Bone marrow (tissue), 2 donors: ENCODE results near the gene CAV2.

Experiments used
- DNase-seq, 2 donors: peaks; one replicate each; lab custom pipeline; 2025; lab: John Stamatoyannopoulos, UW

CAV2 gene

DNA sequence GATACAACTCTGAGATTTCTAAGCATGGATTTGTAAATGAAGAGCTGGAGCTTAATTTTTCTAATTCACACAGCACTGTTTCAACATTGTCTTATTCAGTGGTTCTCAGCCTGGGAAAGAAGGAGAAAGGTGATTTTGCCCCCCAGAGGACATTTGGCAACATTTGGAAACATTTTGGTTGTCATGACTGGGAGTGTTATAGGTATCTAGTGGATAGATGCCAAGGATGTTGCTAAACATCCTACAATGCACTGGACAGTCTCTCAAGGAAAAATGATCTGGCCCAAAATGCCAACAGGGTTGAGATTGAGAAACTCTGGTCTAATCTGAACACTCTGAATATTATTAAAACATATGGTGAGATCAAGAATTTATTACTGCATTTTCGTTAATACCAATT lies 3.8 kb upstream of the CAV2 start:
- DNase-seq: no peak

DNA sequence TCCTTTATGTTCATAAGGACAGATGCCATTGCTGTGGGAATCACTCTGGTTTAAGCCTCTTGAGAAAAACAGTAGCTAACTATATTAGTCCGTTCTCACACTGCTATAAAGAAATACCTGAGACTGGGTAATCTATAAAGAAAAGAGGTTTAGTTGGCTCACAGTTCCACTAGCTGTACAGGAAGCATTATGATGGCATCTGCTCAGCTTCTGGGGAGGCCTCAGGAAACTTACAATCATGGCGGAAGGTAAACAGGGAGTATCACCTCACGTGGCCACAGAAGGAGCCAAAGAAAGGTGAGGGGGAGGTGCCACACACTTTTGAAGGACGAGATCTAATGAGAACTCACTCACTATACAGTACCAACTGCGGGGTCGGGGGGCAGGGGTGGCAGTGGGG lies 2.9 kb upstream of the CAV2 start:
- DNase-seq: no peak

DNA sequence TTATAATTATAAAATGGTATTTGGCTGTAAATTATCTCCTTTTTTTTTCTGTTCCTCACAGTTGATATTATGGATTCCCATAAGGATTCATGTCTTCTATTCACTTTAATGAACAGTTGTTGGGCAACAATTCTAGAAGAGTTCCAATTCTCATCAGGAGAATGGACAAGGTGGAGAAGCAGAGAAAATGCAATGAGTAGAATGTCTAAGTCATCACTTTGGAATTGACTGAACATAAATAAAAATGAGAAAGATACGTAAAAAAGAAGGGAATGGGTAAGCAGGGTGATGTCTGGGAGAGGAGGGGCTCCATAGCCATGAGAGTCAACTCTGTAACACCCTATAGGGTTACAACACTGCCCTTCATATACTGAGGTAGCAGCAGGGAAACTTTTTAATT lies 1.8 kb upstream of the CAV2 start:
- no peak for DNase-seq

DNA sequence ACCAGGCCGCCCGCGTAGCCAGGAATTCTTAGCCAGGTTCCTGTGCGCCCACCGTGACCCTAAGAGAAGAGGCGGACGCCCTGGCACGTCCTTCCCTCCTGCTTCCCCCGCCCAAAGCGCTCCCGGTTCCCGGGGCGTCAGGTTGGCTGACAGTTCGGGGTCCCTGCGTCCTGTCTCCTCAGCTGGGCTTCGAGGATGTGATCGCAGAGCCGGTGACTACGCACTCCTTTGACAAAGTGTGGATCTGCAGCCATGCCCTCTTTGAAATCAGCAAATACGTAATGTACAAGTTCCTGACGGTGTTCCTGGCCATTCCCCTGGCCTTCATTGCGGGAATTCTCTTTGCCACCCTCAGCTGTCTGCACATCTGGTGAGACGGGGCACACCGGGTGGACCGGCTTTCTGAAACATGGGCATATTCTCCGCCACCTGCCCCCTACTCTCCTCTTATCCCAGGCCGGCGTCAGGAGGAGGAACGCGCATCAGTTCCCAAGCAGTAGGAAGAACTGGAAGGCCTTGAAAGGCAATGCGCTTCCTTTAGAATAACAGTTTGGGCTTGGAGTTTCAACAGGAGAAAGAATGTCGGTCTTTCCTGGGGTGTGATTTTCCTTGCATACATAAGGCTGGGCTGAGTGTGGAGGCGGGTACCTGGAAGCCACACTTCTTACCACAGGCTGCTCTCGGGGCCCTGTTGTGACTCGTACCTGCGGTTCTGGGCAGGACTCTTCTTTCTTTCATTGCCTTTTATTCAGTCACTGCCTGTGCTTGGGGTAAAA lies 728 bp downstream of the CAV2 start:
- no peak for DNase-seq

DNA sequence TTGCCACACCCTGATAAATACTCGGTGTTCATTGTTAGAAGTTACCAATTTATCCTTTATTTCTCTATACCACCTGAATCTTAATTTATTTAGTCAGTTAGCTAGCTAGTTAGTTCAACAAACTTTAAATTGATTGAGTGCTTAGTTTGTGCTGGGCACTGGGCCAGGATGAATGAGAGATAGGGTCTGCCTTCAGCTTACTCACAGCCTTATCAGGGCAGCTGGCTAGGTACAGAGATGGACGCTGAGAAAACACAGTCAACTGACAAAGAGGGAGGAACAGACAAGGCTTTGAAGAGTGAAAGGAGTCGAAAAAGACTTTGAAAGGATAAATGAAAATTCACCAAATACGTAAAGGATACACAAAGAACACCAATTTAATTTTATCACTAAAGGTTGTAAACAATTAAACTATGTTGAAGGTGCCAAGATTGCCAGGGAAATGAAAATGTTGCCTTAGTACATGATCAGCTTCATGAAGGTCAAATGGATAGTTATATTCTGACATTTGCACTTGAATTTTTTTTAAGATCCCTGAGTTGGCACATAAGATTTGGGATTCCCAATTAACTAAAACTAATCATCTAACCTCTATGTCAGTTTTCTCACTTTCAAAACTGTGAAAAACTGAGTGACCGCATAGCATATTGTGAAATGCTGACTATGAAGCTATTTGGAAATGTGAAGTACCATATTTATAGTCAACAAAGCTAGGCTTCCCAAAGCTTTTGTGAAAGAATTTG lies 2.1 kb downstream of the CAV2 start:
- no peak for DNase-seq

DNA sequence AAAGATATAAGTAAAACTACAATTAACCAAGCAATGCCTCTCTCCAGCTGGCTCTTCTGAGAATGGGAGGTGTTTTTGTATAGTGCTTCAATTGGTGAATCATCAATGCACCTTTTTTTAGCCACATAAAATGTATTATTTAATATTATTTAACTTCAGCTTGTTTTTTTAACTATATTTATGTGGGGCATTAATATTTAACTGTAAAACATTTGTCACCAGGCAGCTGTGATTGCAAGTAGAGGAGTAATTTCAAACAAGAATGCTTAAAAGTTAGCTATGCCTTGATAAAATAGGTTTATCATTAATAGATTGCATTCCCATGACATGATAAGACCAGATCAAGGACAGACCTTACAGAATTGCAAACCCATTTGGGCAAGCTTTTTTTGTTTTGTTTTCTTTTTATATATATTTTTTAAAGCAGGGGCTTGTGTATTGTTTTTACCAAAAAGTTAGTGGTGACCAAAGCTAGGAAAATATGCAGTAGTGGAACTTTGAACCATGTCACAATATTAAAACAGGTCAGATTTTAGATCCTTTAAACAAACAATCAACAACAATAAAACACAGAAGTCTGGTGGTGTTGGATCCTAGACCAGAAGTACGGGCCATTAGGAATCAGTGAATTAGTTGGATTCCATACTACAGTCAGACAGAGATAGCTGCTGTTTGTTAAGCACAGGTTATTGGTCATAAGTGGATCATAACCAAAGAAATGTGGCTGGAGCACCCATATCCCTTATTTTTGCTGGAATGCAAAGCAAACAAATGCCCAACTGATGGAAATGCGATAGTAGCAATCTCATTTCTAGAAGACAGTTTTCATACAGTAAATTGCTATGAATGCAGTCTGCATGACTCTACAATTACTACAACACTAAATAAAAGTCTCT lies 2.9 kb downstream of the CAV2 start:
- DNase-seq: no peak

DNA sequence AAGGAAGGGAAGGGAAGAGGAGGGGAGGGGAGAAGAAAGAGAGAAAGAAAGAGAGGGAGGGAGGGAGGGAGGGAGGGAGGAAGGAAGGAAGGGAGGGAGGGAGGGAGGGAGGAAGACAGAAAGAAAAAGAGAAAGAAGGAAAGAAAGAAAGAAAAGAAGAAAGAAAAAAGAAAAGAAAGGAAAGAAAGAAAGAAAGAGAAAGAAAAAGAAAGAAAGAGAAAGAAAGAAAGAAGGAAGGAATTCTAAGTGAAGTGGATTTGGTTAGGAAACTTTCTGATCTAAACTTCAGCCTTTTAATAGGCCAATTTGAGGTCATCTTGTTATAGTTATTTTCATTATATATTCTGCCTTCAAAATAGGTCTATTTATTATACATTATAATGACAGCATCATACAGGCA lies 4.3 kb downstream of the CAV2 start:
- DNase-seq: no peak

DNA sequence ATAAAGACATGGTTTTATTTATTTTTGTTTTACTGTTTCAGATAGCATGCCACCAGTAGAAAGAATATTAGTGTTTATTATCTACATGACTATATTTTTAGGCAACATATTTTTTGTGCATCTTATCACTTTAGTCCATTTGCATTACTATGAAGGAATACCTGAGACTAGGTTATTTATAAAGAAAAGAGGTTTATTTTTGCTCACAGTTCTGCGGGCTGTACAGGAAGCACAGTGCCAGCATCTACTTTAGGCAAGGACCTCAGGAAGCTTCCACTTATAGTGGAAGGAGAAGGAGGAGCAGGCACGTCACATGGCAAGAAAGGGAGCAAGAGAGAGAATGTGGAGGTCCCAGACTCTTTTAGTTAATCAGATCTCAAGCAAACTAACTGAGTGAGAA lies 5.7 kb downstream of the CAV2 start:
- DNase-seq: no peak

DNA sequence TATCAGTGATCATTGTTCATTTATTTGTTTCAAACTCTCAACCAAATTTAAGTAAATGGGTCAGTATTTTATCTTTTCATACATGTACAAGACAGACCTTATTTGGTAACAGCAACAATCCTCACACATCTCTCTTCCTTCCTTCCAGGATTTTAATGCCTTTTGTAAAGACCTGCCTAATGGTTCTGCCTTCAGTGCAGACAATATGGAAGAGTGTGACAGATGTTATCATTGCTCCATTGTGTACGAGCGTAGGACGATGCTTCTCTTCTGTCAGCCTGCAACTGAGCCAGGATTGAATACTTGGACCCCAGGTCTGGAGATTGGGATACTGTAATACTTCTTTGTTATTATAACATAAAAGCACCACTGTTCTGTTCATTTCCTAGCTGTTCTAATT lies 6.3 kb downstream of the CAV2 start:
- no peak for DNase-seq

DNA sequence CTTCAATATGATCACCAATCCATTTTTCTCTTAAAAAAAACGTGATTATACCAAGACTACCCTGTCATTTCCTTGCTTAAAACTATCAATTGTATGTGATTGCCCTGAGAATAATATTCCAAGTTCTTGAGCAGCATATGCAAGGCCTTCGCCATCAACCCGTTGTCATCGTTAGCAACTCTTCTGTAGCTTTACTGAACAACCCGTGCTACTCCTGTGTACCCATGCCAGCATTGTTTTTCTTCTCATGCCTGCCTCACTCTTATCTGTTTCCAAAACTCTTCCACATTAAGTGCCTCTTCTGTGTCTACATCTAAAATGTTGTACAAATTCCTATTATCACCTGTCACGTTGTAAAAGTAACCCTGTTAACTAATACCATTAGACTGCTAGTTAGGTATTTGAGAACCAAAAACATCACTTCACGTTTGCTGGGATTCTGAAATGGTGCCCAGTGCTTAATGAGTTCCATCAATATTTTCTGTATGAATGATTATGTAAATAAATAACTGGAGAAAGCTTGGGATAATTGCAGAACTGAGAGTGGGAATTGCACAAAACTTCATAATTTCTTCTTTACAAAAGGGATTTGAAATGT lies 10.5 kb downstream of the CAV2 start:
- no peak for DNase-seq

DNA sequence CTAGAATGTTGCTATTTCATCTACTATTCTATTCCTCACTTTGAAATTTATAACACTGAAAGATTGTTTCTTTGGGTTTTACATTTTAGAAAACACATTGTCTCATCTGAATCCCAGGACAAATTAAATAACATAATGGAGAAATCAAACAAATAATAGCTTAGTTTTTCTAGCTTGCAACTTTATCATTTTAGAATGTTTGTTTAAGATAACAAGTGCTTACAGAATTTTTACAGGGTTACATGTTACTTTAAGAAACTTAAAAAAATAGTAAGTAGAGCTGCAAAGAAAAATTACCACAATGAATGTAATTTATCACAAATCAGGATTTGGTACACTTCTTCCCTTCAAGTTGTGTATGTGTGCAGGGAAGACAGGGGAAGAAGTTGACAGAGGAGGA lies 11.3 kb downstream of the CAV2 start:
- DNase-seq: no peak

DNA sequence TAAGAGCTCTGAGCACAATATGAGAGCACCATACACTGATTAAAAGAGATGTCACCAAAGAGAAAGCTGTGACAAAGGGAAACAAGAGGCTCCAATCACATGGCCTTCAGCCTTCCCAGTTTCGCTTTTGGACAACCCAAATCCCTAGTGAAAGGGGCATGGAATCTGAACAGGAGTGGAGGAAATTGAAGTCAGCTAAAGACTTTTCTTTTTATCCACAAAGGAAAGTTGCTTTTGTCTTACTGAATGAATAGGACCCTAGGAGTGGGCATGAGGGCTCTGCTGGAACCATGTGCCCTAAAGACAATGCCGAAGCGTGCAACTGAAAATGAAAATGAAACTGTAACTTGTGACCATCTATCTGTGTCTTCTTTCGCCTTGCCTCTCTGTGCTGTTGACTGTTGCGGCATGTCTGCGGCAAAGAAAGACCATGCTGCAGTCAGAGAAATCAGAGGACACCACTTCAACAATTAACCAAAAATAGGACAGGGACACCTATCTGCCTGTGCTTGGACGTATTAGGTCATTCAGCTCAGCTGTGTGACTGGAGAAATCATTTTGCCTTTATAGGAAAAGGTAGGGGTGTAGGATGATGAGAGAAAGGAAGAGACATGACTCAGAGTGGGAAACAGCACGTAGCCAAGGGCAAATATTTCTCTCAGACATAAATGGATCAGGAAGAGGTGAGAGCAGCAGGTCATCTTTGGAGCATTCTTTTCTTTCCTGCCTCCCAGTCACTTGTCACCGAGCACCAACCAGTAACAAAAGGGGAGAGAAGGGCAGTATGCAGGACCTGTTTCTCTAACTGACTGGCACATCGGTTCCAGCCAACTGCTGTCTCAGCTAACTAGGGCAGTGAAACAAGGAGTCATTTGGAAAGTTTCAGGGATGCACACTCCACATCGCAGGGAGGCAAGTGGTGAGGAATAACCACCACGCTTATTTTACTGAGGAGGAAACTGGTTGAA lies 12.3 kb downstream of the CAV2 start:
- DNase-seq: no peak

DNA sequence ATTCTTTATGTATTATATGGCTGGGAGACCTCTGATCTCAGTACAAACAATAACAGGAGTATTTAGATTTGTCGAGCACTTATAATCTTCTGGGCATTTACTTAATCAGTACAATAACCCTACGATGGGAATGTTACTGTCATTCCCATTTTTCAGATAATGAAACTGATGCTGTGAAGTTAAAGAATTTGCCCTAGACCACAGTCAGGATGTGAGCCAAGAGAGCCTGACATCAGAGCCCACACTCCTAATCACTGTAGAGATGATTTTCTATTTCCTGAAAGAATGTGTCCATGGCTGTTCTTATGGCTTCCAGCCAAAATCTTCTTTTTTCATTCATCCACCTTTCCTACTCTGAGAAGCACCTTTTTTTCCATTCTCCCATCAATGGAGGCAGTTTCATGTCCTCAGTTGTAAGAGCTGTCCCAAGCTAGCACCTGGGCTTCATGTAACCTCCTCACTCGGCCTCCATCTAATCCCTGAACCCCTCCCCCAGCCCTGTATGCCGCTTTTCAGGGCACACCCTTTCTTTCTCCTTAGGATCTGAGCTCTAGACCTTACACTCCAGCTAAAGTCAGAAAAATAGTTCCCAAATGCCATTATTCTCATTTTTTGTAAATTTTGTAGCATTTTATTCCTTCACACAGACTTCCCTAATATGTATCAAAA lies 13.1 kb downstream of the CAV2 start:
- no peak for DNase-seq

DNA sequence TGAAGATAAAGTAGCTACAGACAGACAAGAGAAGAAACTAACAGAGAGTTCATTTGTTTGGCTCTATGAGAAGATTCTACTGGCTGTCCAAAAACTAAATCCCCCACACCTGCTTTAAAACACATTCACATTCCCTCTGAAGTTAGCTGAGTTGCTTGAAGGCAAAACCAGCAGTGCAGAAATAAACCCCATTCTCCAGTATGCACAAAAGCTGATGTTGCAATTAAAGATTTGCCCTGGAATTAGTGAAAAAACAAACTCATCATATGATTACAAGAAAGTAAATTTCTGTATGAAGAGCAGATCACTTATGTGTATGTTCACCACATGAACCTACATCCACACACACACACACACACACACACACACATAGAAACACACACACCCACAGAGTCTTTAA lies 16.0 kb downstream of the CAV2 start:
- DNase-seq: no peak

DNA sequence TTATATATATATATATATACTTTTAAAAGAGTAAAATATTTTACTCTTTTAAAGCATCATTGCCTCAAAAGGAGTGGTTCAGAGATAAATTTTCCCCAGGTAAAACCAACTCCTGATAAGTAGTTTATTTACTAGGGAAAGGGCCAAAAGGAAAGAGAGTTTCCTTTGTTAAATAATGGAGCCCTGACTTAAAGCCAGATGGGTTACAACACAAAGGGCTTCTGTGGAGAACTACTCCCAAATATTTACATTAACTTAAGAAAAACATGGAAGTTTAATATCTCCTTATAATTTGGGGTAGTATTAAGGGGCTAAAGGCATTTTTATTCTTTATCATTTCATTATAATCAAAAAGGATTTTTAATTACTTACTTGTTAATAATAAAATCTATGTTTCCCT lies 16.8 kb downstream of the CAV2 start:
- no peak for DNase-seq

DNA sequence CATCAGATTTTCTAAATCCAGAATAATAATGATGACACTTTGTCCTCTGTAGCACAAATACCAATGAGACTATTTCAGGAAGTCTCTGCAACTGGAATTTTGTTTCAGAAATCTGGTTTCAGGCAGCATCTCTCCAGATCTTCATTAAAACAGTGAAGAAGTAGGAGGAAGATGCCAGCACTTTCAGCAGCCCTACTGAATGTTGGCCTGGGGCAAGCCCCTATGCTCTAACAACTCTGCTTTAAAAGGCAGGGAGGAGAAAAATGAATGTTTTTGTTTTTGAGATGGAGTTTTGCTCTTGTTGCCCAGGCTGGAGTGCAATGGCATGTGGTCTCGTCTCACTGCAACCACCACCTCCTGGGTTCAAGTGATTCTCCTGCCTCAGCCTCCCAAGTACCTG lies 18.1 kb downstream of the CAV2 start:
- DNase-seq: no peak

DNA sequence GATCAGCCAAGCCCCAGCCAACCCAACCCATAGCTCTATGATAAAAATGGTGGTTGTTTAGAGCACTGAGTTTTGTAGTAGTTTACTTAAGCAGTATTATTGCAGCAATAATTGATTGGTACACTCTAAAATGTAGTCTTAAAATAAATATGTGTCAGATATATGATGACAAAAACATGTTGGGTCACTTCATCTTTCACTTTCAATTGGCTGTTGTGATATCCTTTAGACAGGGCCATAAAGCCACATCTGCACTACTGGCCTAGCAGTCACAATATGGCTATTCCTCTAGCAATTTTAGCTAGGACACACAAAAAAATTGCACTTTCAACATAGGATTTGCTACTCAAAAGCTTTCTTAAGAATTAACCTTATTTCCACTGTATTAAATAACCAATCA lies 19.4 kb downstream of the CAV2 start:
- no peak for DNase-seq

DNA sequence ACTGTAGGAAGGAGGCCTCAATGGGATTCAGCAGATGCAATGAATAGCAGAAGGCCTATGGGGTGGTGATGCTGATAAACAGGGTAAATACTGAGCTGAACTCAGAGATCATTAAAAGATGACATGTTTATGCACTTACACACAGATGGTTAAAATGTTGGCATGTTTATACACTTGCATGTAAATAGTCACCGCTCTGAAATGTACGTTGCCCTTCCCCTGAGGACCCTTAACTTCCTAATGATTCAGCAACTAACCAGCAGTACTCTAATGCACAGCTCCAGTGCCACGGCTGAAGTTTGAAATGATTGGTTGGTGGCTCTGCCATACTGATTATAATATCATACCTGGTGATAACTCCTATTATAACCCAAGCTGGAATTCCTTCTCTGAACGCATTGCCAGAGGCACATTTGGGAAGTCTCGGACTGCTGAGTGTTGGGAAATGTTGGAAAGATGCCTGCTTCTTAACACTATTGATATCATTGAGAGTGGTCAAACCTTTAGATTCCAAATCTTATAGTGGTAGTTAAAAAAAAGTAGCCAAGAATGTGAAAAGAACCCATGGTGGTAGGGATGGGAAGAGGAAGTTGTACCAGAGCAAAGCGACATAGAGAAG lies 21.6 kb downstream of the CAV2 start:
- no peak for DNase-seq

DNA sequence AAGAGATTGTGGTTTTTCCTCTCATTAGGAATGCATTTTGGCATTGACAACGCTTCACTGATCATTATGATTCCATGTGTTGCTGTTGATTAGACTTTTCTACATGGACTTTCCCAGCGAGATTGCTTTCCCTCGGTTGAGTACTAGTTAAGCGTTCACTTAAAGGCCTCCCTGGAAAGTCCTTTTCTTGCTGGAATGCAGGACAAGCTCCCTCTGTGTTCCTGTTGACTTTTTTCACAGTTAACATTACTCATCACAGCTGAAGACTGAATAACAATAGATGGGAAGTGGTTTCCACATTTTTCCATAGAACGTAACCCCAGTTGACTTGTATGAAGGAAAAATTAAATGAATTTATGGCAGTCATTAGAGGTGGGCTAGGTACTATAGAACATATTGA lies 22.7 kb downstream of the CAV2 start:
- no peak for DNase-seq

DNA sequence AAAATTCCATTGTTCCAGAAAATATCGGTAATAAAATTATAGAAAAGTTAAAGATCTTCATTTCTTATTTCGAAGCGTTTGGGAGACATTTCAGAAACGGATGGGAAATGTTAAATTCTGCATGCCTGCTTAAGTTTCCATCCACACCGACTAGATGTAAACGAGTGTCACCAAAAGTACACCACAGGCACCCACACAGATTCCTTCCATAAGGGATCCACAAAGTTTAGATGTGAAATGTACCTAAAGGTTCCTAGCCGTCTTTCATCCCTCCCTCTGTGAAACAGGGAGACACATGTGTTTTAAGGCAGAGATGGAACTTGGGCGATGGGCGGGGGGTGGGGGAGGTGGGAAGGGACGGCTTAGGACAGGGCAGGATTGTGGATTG lies 24.7 kb downstream of the CAV2 start:
- no peak for DNase-seq
